AG04450 (cell line): ENCODE data around the gene ENGASE. TPM values are rescaled to one million over a fixed set of nuclear protein-coding genes. Genes with fewer than 3 reads are reported as not detected.

ENCODE experiments used
- CTCF ChIA-PET: fragments of 300-600, 350-600 bp; formaldehyde crosslinking; extraction: SDS; loops from one replicate; lab custom pipeline; 2022; ENCODE audit warnings: antibody characterized with exemption, inconsistent platforms; lab: Charles Lee
- POLR2A ChIA-PET: fragments of 350-600 bp; formaldehyde crosslinking; extraction: SDS; loops from one replicate; lab custom pipeline; 2021; ENCODE audit warnings: antibody characterized with exemption, inconsistent platforms; lab: Yijun Ruan, JAX
- DNase-seq: peaks from one replicate; pipeline ENCODE4 v3.0.0-alpha.2; 2011; ENCODE audit warnings: low read depth, low spot score
- H3K27ac ChIP-seq: one replicate; pipeline ENCODE4 v1.5.1; 2012; ENCODE audit warnings: low read depth, low read length, control low read depth
- H3K27me3 ChIP-seq: one replicate; pipeline ENCODE4 v1.6.0; 2012; ENCODE audit warnings: low read length; ENCODE audit not compliant: control insufficient read depth, insufficient read depth
- H3K4me3 ChIP-seq: 2 replicates; pipeline ENCODE4 v1.5.1; 2011; ENCODE audit warnings: mild to moderate bottlenecking, low read depth, low read length, control low read depth
- H3K9me3 ChIP-seq: 2 replicates; pipeline ENCODE4 v1.5.1; 2012; ENCODE audit warnings: low read length; ENCODE audit not compliant: control insufficient read depth, insufficient read depth
- CTCF ChIP-seq: IDR thresholded peaks from 2 replicates; pipeline ENCODE4 v1.5.1; 2011; ENCODE audit warnings: low read depth, low read length, control low read depth, inconsistent platforms
- polyA plus RNA-seq: library from polyadenylated mRNA; depleted of rRNA; stranded (reverse); fragments of >200 nt; gene quantifications from 2 replicates; pipeline ENCODE4 v1.2.3, GENCODE V29; 2011

Gene ENGASE
- polyA plus RNA-seq, 1 experiment = 5.9 TPM

- TF ChIP-seq CTCF = peak; percentile 86
- no peak overlapping the region for H3K4me3 ChIP-seq
- CTCF ChIA-PET = interaction anchor here (0.6 to 11.0 kb wide), 19 partner anchors 9 to 318 kb away, joined by 3 to 221 read pairs (median 4); partner anchors contain the start of gene ENGASE
- no peaks in the 10 kb centered on the region for H3K27me3 ChIP-seq
- H3K27ac ChIP-seq = no peak overlapping the region
- POLR2A ChIA-PET = interaction anchor here (0.5 kb wide), 1 partner anchor 107 kb away, joined by 6 read pairs; no protein-coding TSS in a partner anchor
- no peak for DNase-seq
- no peaks in the 10 kb centered on the region for H3K9me3 ChIP-seq
These were observed 7.9 kb downstream of the ENGASE start for GRCh38 chr17:79082311-79083190.

GRCh38 chr17:79083191-79083971 is 8.8 kb downstream of the ENGASE start:
- TF ChIP-seq CTCF = no peak
- no peak for DNase-seq
- H3K27me3 ChIP-seq = no peaks in the 10 kb centered on the region
- no peak overlapping the region for H3K27ac ChIP-seq
- H3K4me3 ChIP-seq = no peak overlapping the region
- H3K9me3 ChIP-seq = no peaks in the 10 kb centered on the region
- ChIA-PET CTCF (interaction anchor here (0.6 to 11.0 kb wide), 10 partner anchors 8 to 309 kb away, joined by 3 to 221 read pairs (median 10); no protein-coding TSS in a partner anchor), POLR2A (interaction anchor here (0.5 kb wide), 1 partner anchor 108 kb away, joined by 6 read pairs; no protein-coding TSS in a partner anchor)

GRCh38 chr17:79084291-79085153 is 9.9 kb downstream of the ENGASE start:
- H3K9me3 ChIP-seq = no peaks in the 10 kb centered on the region
- CTCF ChIA-PET = interaction anchor here (0.8 to 11.0 kb wide), 5 partner anchors 12 to 316 kb away, joined by 3 to 221 read pairs (median 4); no protein-coding TSS in a partner anchor
- H3K27me3 ChIP-seq = no peaks in the 10 kb centered on the region
- H3K27ac ChIP-seq = no peak overlapping the region
- no peak overlapping the region for H3K4me3 ChIP-seq
- DNase-seq = no peak
- no peak for TF ChIP-seq CTCF
- POLR2A ChIA-PET = no interaction called here

GRCh38 chr17:79085154-79085920 is 10.7 kb downstream of the ENGASE start:
- ChIA-PET CTCF (interaction anchor here (0.8 to 11.0 kb wide), 5 partner anchors 13 to 316 kb away, joined by 3 to 221 read pairs (median 4); no protein-coding TSS in a partner anchor), POLR2A (no interaction called here)
- DNase-seq = no peak

More at GRCh38 chr17:79085154-79085920, 10.7 kb downstream of the ENGASE start:
- H3K27me3 ChIP-seq = peaks cover 1% of the 10 kb centered on the region
- no peak overlapping the region for H3K4me3 ChIP-seq
- H3K27ac ChIP-seq = no peak overlapping the region
- TF ChIP-seq CTCF = no peak
- no peaks in the 10 kb centered on the region for H3K9me3 ChIP-seq
